Activated naive CD4-positive, alpha-beta T cell treated with anti-CD3 and anti-CD28 coated beads, Interleukin-2, amount 50 U/mL, for 24 hours (primary cell): ENCODE data around the gene CNKSR3.
A peak's percentile ranks its signal among the peaks of the same experiment; 100 is the strongest.

Experiments used
- H3K27ac Mint-ChIP-seq: one replicate; pipeline ENCODE4 v1.8.0; 2021; ENCODE audit warnings: mild to moderate bottlenecking, mixed read lengths
- H3K27me3 Mint-ChIP-seq: one replicate; pipeline ENCODE4 v1.8.0; 2021; ENCODE audit warnings: mixed read lengths
- H3K36me3 Mint-ChIP-seq: one replicate; pipeline ENCODE4 v1.8.0; 2021; ENCODE audit warnings: mixed read lengths
- H3K4me1 Mint-ChIP-seq: one replicate; pipeline ENCODE4 v1.8.0; 2021; ENCODE audit warnings: mixed read lengths
- H3K4me3 Mint-ChIP-seq: one replicate; pipeline ENCODE4 v1.8.0; 2021; ENCODE audit warnings: mild to moderate bottlenecking, mixed read lengths
- H3K9me3 Mint-ChIP-seq: one replicate; pipeline ENCODE4 v1.8.0; 2021; ENCODE audit warnings: mixed read lengths

Gene CNKSR3

GRCh38 chr6:154360476-154360875 is 150.0 kb downstream of the CNKSR3 start:
- Mint-ChIP-seq H3K9me3 (no peaks in the 10 kb centered on the region), H3K27ac (no peak overlapping the region), H3K4me1 (peaks cover 28% of the 10 kb centered on the region), H3K36me3 (no peaks in the 10 kb centered on the region), H3K27me3 (no peaks in the 10 kb centered on the region), H3K4me3 (no peak overlapping the region)

- Mint-ChIP-seq H3K27me3 (no peaks in the 10 kb centered on the region), H3K4me3 (peak overlapping the region; percentile 15), H3K27ac (no peak overlapping the region), H3K4me1 (peaks cover 34% of the 10 kb centered on the region), H3K9me3 (no peaks in the 10 kb centered on the region), H3K36me3 (no peaks in the 10 kb centered on the region)
Observed at GRCh38 chr6:154359679-154360078, 150.8 kb downstream of the CNKSR3 start.

GRCh38 chr6:154359161-154359574 is 151.3 kb downstream of the CNKSR3 start:
- H3K27me3 Mint-ChIP-seq = no peaks in the 10 kb centered on the region
- no peaks in the 10 kb centered on the region for H3K9me3 Mint-ChIP-seq
- H3K36me3 Mint-ChIP-seq = no peaks in the 10 kb centered on the region
- H3K27ac Mint-ChIP-seq = peak overlapping the region; percentile 20
- peaks cover 37% of the 10 kb centered on the region for H3K4me1 Mint-ChIP-seq
- H3K4me3 Mint-ChIP-seq = peak overlapping the region; percentile 70

- no peaks in the 10 kb centered on the region for H3K36me3 Mint-ChIP-seq
- H3K4me1 Mint-ChIP-seq = peaks cover 41% of the 10 kb centered on the region
- no peaks in the 10 kb centered on the region for H3K9me3 Mint-ChIP-seq
- H3K27me3 Mint-ChIP-seq = no peaks in the 10 kb centered on the region
- no peak overlapping the region for H3K4me3 Mint-ChIP-seq
- H3K27ac Mint-ChIP-seq = no peak overlapping the region
Observed at GRCh38 chr6:154358019-154358545, 152.4 kb downstream of the CNKSR3 start.

- peaks cover 50% of the 10 kb centered on the region for H3K4me1 Mint-ChIP-seq
- no peaks in the 10 kb centered on the region for H3K9me3 Mint-ChIP-seq
- H3K4me3 Mint-ChIP-seq = no peak within 1 kb of the TSS
- no peaks in the 10 kb centered on the region for H3K36me3 Mint-ChIP-seq
- no peak within 1 kb of the TSS for H3K27ac Mint-ChIP-seq
- no peaks in the 10 kb centered on the region for H3K27me3 Mint-ChIP-seq
Observed at GRCh38 chr6:154356690-154357089, 153.8 kb downstream of the CNKSR3 start, which contains the start of gene IPCEF1. TSS of gene IPCEF1 (minus strand) at chr6:154356803. CDS start at chr6:154265947, 90,856 bp downstream.

- Mint-ChIP-seq H3K27me3 (no peaks in the 10 kb centered on the region), H3K9me3 (no peaks in the 10 kb centered on the region), H3K4me3 (no peak overlapping the region), H3K36me3 (no peaks in the 10 kb centered on the region), H3K27ac (no peak overlapping the region), H3K4me1 (peaks cover 51% of the 10 kb centered on the region)
Observed at GRCh38 chr6:154356113-154356512, 154.4 kb downstream of the CNKSR3 start.

GRCh38 chr6:154354265-154354777 is 156.2 kb downstream of the CNKSR3 start:
- Mint-ChIP-seq H3K27me3 (no peaks in the 10 kb centered on the region), H3K4me3 (no peak overlapping the region)

GRCh38 chr6:154353626-154354025 is 156.9 kb downstream of the CNKSR3 start:
- Mint-ChIP-seq H3K27me3 (no peaks in the 10 kb centered on the region), H3K27ac (no peak overlapping the region), H3K9me3 (no peaks in the 10 kb centered on the region), H3K4me1 (peaks cover 32% of the 10 kb centered on the region), H3K4me3 (no peak overlapping the region), H3K36me3 (no peaks in the 10 kb centered on the region)

More at GRCh38 chr6:154354265-154354777, 156.2 kb downstream of the CNKSR3 start:
- H3K4me1 Mint-ChIP-seq = peaks cover 39% of the 10 kb centered on the region
- no peaks in the 10 kb centered on the region for H3K9me3 Mint-ChIP-seq
- no peak overlapping the region for H3K27ac Mint-ChIP-seq
- no peaks in the 10 kb centered on the region for H3K36me3 Mint-ChIP-seq

GRCh38 chr6:154352898-154353585 is 157.4 kb downstream of the CNKSR3 start:
- Mint-ChIP-seq H3K4me1 (peaks cover 28% of the 10 kb centered on the region), H3K36me3 (no peaks in the 10 kb centered on the region), H3K4me3 (no peak overlapping the region), H3K27ac (no peak overlapping the region), H3K27me3 (no peaks in the 10 kb centered on the region), H3K9me3 (no peaks in the 10 kb centered on the region)

GRCh38 chr6:154350293-154350692 is 160.2 kb downstream of the CNKSR3 start:
- H3K27me3 Mint-ChIP-seq = no peaks in the 10 kb centered on the region
- H3K4me1 Mint-ChIP-seq = peaks cover 23% of the 10 kb centered on the region

GRCh38 chr6:154347981-154348380 is 162.5 kb downstream of the CNKSR3 start:
- H3K9me3 Mint-ChIP-seq = peaks cover 12% of the 10 kb centered on the region
- H3K27ac Mint-ChIP-seq = no peak overlapping the region
- H3K4me3 Mint-ChIP-seq = no peak overlapping the region

More at GRCh38 chr6:154350293-154350692, 160.2 kb downstream of the CNKSR3 start:
- Mint-ChIP-seq H3K9me3 (peaks cover 11% of the 10 kb centered on the region), H3K4me3 (no peak overlapping the region), H3K27ac (no peak overlapping the region), H3K36me3 (peaks cover 2% of the 10 kb centered on the region)

GRCh38 chr6:154345811-154346210 is 164.7 kb downstream of the CNKSR3 start:
- H3K27ac Mint-ChIP-seq = no peak overlapping the region
- H3K4me3 Mint-ChIP-seq = no peak overlapping the region
- no peaks in the 10 kb centered on the region for H3K4me1 Mint-ChIP-seq
- peaks cover 3% of the 10 kb centered on the region for H3K27me3 Mint-ChIP-seq
- H3K36me3 Mint-ChIP-seq = peaks cover 2% of the 10 kb centered on the region
- peaks cover 12% of the 10 kb centered on the region for H3K9me3 Mint-ChIP-seq

More at GRCh38 chr6:154347981-154348380, 162.5 kb downstream of the CNKSR3 start:
- H3K36me3 Mint-ChIP-seq = peaks cover 2% of the 10 kb centered on the region
- H3K27me3 Mint-ChIP-seq = peaks cover 3% of the 10 kb centered on the region
- H3K4me1 Mint-ChIP-seq = peaks cover 9% of the 10 kb centered on the region

GRCh38 chr6:154343473-154344308 is 166.8 kb downstream of the CNKSR3 start:
- H3K27me3 Mint-ChIP-seq = peaks cover 3% of the 10 kb centered on the region
- H3K36me3 Mint-ChIP-seq = peaks cover 2% of the 10 kb centered on the region
- no peak overlapping the region for H3K4me3 Mint-ChIP-seq
- H3K9me3 Mint-ChIP-seq = peaks cover 12% of the 10 kb centered on the region
- no peaks in the 10 kb centered on the region for H3K4me1 Mint-ChIP-seq
- H3K27ac Mint-ChIP-seq = no peak overlapping the region

- Mint-ChIP-seq H3K4me1 (peaks cover 3% of the 10 kb centered on the region), H3K27ac (no peak overlapping the region), H3K4me3 (no peak overlapping the region), H3K9me3 (peaks cover 11% of the 10 kb centered on the region), H3K36me3 (peaks cover 2% of the 10 kb centered on the region), H3K27me3 (peaks cover 3% of the 10 kb centered on the region)
Observed at GRCh38 chr6:154341871-154342270, 168.6 kb downstream of the CNKSR3 start.

- Mint-ChIP-seq H3K4me3 (no peak overlapping the region), H3K9me3 (peaks cover 6% of the 10 kb centered on the region), H3K27ac (no peak overlapping the region), H3K4me1 (peaks cover 3% of the 10 kb centered on the region), H3K27me3 (peaks cover 3% of the 10 kb centered on the region), H3K36me3 (peaks cover 2% of the 10 kb centered on the region)
Observed at GRCh38 chr6:154341336-154341735, 169.1 kb downstream of the CNKSR3 start.
